HG03457 (cell line): ENCODE measurements around the gene DMD.

ENCODE experiments used
- ATAC-seq: cut with Tn5 transposase; IDR thresholded peaks from one replicate; pipeline ENCODE4 v1.9.1; 2021; ENCODE audit warnings: moderate number of reproducible peaks; ENCODE audit not compliant: unreplicated experiment

The DMD gene

GRCh38 chrX:31796624-31797023 is 1414.7 kb downstream of the DMD start:
- no peak for ATAC-seq

DNA sequence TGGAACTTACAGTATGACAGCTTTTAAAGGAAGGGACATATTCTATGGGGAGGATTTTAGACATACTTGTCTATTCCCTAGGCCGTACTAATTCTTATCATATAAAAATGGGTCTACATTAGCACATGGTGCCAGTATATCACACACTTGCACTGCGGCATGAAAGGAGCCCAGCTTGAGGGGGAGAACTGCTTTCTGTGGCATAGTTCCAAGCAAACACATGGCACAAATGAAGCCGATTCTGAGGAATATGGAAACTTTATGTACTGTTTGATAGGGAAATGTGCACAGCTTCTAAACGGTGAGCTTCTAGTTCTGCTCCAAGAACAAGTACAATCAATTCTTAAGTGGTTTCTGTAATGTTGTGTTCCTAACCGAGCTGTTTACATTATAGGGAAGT is 1463.9 kb downstream of the DMD start:
- no peak for ATAC-seq

DNA sequence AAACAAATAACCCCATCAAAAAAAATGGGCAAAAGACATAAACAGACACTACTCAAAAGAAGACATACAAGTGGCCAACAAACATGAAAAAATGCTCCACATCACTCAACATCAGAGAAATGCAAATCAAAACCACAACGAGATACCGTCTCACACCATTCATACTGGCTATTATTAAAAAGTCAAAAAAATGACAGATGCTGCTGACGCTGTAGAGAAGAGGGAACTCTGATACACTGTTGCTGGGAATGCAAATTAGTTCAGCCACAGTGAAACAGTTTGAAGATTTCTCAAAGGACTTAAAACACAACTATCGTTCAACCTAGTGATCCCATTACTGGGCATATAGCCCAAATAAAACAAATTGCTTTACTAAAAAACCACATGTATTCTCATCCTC is 1468.3 kb downstream of the DMD start:
- ATAC-seq = no peak

DNA sequence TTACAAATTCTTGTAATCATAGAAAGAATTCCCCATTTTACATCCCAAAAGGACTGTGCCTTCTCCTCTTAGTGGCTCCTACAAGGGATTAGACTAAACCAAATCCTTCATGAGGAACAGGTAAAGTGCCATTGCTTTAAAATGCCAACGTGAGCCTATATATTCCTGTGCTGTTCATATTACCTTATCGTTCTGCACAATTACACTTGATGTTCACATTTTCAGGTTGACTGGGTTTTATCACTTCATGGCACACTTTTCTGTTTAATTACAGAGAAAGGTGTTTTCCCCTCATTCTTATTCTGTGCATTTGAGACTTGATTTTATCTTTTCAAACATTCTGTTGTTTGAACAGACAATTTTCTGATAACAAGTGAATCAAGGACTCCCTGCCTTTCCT is 1493.9 kb downstream of the DMD start:
- ATAC-seq = no peak

DNA sequence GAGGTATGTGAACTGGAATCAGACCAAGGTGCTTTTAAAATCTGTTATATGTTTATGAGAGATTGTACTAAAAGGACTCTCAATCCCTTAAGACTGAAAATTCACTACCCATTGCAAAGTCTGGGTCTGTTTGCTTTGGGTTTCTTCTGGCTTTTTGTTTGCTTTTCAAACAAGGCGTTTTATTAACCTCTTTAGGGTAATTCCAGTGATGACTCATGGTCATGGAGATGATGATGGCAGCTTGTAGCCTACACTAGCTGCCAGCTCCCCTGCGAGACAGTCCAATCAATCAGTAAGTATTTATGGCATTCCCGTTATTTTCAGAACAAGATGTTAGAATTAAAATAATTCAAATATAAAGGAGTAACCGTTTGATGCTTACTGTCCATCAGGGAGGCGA is 1495.7 kb downstream of the DMD start:
- ATAC-seq = no peak

GRCh38 chrX:31714797-31715196 is 1496.6 kb downstream of the DMD start:
- ATAC-seq = no peak

DNA sequence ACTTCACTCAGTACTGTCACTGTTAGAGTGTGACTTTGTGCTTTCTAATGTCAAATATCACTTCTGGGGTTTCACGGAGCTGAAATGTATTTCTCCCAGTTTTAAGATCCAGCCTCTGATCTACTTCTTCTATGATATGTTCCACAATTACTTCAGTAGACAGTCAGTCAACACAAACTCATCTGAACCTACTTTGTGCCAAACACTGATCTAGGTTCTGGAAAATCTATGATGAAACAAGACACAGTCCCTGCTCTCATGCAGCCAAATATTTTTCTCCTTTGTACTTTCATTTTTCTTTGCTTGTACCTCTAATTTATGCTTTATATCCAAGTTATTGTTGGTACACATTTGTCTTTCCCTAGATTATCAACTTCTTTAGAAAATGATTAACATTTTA is 1498.2 kb downstream of the DMD start:
- no peak for ATAC-seq

DNA sequence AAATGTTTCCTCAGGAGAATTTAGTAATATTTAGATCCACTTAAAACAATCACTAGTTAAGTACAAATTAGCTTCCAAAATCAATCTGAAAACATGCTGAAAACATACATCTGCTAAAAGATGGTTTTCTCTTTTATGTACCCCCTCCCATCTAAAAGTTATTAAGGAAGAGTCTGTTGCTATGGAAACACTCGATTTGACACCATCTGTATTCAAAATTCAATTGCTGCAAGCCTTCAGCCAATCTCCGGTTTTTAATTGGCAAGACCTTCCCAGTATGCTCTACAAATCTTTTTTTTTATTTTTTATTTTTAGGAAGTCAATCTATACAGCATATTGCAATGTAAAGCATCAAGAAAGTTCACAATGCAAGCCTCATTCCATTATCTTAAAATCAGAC is 1500.2 kb downstream of the DMD start:
- ATAC-seq = no peak

DNA sequence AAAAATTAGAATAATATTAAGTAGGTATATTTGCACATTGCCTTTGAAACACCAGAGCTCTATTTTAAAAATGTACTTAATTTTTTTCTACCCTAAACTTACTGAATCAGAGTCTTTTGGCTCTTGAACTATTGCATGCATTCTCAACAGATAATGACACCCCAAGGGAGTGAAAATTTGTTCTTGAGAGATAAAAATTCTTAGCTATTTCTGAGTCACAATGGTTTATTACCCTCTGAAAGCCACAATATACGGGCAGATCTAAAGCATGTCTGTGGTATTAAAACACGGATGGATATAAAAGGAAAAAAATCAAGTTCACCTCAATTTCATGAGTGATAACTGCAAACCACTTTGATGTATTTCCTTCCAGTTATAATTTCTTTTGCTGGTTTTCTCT is 1503.2 kb downstream of the DMD start:
- no peak for ATAC-seq

DNA sequence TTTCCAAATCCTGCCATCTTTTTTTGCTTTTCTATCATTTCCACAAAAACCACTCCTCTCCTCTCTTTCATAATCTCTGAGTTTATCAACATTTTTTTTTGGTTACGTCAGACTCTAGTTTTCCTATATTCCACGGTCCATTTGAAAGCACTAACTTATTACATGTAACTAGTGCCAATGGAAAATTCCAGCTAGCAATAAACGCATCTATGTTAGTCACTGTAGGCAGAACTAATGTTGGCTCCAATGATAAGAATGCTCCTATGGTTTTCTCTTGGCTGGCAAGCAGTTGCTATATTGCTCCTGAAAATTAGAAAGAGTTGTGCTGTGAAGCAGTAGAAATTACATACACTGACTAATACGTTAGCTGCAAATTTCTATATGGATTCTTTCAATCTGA is 1504.9 kb downstream of the DMD start:
- no peak for ATAC-seq

GRCh38 chrX:31705816-31706215 is 1505.5 kb downstream of the DMD start:
- ATAC-seq = no peak

DNA sequence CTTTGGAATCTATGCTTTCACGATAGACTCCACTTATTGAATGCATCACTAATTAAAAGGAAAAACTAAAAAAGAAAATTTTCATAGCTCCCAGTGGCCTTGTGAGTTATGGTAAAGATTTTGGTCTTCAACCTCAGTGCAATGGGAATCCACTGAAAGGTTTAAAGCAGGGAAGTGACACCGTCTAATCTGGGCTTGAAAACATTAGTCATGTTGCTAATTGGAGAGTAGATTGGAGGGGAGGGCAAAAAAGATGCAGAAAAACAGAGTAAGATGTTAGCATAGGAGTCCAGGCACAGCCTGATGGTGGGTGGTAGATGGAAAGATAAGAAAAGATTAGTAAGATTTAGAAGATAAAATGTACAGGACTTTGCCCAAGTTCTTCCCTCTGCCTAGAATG is 1506.4 kb downstream of the DMD start:
- no peak for ATAC-seq

GRCh38 chrX:31702222-31702621 is 1509.1 kb downstream of the DMD start:
- no peak for ATAC-seq

- no peak for ATAC-seq
Measured at GRCh38 chrX:31697294-31697916, 1513.9 kb downstream of the DMD start.

DNA sequence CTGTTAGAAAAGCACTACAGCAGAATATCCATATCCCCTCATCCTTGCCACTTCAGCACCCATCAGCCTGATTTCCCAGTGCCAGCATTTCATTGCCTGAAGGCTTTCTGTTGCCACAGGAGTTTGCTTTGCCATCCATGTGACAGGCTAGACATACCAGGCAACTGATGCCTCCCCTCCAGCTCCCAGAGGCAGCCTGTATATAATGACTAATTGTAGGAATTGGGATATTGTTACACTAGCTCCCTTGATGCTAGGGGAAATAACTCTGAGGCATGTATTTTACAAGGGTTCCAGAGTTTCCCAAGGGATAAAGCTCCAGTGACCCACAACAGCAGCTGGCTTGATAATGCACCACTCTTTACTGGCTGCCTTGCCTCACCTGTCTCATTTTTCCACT is 1531.5 kb downstream of the DMD start:
- no peak for ATAC-seq

DNA sequence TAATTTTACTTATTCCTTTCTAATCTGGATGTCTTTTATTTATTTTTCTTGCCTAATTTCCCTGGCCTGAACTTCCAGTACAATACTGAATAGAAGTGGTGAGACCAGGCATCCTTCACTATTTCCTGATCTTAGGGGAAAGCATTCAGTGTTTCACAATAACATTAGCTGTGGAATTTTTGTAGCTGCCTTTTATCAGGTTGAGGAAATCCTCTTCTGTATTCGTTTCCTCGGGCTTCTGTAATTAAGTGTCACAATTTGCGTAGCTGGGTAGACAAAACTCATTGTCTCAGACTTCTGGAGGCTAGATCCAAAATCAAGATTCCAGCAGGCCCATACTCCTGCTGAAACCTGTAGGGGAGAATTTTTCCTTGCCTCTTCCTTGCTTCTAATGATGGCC is 1541.1 kb downstream of the DMD start:
- no peak for ATAC-seq

DNA sequence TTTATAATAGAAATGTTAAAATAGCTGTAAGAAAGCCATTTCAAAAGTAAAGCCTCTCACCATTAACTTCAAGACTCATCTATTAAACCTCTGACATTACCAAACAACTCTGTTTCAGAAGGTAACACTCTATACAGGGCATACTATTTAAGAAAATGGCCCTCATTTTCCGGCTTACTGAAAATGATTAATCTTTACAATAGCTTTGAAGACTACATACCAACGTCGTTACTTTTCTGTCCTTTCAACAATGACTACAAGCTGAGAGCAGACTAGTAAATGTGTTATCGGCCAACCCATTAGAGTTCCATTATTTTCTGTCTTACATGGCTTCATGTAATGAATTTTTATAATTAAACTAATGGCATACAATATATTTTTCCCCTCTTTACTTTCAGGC is 1545.9 kb downstream of the DMD start:
- no peak for ATAC-seq

DNA sequence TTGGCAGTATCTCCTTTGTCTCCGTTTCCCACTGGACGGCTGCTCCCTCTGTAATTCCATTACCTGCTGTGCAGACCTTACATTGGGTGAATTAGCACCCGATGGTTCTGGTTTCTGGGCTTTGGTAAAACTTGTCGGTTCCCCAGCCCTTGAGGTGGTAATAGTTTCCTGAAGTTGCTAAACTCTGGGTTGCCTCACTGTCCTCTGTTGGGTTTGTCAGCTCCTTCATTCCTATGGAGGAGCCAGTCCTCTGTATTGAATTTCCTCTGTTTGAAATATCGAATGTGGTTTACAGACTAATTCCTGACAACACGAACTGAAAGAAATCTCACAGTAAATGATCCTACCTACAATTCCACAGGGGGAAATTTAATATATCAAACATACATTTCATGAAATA is 1548.2 kb downstream of the DMD start:
- no peak for ATAC-seq

DNA sequence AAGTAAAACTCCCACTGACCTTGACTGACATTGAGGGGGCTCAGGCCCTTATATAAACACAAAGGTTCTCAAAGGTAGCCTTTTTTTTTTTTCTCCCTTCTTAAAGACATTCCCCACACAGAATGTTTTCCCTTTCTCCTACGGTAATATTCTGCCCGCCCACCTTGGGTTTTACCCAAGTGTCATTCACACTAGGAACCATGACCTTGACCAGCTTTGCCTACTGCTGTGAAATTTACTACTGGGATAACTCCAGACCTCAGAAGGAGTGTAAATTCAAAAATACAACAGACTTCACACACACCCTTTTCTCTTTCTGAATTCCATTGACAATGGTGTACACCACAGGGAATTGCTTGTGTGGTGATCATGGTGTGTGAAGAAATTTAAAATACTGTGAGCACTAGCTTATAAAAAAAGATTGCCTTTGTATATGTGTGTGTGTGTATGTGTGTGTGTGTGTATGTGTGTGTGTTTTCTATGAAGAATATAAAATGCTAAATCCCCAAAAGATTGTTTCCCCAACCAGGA is 1550.0 kb downstream of the DMD start:
- ATAC-seq = no peak

GRCh38 chrX:31658360-31658759 is 1553.0 kb downstream of the DMD start:
- ATAC-seq = no peak

DNA sequence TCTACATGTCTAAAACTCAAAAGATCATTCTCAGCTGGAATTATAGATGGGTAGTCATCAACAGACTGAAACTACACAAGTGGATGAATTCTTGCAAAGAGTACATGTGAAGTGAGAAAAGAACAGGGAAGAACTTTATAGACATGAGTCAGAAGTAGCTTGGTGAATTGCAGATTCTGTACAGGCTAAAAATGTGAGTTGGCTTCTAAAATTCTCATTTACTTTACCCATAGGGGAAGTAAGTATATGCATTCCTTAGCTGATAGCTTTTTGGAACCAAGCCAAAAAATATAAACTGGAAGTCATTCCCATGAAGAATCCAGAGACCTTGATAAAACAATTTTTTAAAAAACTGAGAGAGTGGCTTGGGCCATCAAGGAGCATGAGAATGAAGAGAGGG is 1555.3 kb downstream of the DMD start:
- ATAC-seq = no peak

DNA sequence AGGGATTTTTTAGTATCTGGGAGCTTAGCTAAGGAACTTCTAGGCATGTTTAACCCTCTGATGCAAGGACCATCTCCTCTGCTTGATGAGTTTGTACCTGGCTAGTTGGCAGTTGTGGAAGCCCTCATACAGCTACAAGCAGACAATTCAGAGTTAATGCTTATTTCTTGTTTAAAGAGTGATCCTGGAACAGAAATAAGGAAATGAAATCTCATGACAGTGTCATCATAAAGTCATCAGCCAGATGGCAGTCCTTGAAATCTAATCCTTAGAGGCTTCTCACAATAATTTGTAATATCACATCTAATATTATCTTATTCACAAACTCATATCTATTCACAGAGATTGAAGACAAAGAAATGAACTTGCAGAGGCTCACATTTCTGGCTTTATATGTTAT is 1557.9 kb downstream of the DMD start:
- ATAC-seq = no peak

DNA sequence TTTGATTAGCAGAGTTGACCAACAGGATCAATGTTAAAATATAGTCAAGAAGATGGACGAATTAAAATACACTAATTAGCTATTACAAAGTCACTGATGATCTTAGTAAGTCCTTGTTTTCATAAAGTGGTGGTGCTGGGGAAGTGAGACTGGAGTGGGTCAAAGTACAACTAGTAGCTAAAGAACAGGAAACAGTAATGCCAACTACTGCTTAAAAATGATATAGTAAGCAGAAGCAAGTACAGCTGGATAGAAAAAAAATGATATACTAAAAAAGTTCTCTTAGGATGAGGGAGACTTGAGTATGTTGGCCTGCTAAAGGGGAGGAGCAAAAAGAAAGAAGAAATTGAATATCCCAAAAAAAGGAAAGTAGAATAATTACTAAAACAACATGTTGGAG is 1558.7 kb downstream of the DMD start:
- ATAC-seq = no peak
